ENCODE data around the gene ZIC4. TPM values are rescaled to one million over a fixed set of nuclear protein-coding genes. Genes with fewer than 3 reads are reported as not detected.

ZIC4 gene
- total and polyA plus RNA-seq, 9 of the 15 experiments (the other 6 are each of a cell fraction or from before 2014, with no cell fraction given) = not detected

DNA sequence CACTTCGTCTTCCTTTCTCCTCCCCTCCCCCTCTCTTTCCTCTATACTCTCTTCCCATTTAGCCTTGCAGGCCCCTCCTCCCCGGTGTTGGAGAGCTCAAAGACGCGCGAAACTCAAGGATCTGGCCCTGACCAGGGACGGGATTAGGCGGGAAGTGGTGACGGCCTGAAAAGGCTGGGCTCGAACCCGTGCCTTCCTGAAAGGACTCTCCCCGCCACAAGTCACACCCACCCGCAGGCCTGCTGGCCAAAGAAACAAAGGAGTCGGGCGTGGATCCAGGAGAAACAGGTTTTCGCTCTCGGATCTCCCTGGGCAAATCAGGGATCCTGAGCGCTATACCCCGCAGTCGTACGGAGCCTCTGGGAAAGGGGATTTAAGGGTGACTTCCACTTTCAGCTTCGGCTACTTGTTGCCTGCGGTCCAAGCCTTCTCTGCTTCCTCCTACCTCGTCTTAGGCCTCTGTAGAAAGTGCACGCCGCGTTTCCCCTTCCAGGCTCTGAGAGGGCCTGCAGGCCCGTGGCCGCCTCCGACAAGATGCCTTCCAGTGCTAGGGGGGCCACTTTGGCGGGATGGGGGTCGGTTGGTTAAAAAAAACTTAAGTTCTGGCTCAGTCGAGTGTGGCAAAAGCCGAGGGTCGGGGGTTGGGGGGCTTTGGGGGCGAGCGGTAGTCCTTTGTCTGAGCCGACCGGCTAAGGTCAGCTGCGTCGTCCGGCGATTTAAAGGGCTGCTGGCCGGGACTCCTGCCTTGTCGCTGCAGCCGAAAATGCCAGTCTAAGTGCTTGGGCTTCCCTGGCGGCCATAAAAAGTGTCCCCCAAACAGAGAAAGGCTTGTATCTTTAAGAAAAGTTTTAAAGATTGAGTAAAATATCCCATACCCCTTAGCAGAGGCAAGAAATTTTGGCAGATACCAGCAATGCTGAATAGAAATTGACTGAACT is 8.2 kb downstream of the ZIC4 start:
- Histone ChIP-seq H3K4me3 (no peak overlapping the region), H3K9me1 (ENCODE audit: control insufficient read depth, insufficient read depth, low read length) (no peaks in the 10 kb centered on the region), H3K27ac (ENCODE audit: extremely low read depth, low read depth, low read length) (no peak overlapping the region), H3K4me1 (replicated peaks in 1 of 2; ENCODE audit: control insufficient read depth in 2 of 2, insufficient read depth in 2 of 2, low read length in 2 of 2) (peaks cover 0 to 16% of the 10 kb centered on the region in 2 experiments; a peak in 2 of 5 replicates), H3K27me3 (ENCODE audit: control insufficient read depth in 2 of 2, insufficient read depth in 2 of 2, low read length in 2 of 2) (peaks cover 7 to 43% of the 10 kb centered on the region in 2 experiments; a peak in 4 of 5 replicates), H2AFZ (ENCODE audit: low read depth, low read length) (no peak overlapping the region), H4K20me1 (replicated peaks; ENCODE audit: control insufficient read depth, insufficient read depth, low read length) (no peaks in the 10 kb centered on the region), H3K36me3 (ENCODE audit: control insufficient read depth, insufficient read depth, low read length) (no peaks in the 10 kb centered on the region), H3K9me3 (replicated peaks; ENCODE audit: control insufficient read depth, insufficient read depth, low read depth, low read length) (no peaks in the 10 kb centered on the region), H3K4me2 (ENCODE audit: insufficient read depth, low read length) (no peak overlapping the region), H3K9ac (ENCODE audit: insufficient read depth in 1 of 2, low read depth in 2 of 2, low read length in 2 of 2) (no peak overlapping the region), H3K79me2 (ENCODE audit: control insufficient read depth, insufficient read depth, low read length) (no peaks in the 10 kb centered on the region)
- ChIA-PET CTCF (ENCODE audit: low intra/inter-chr PET ratio) (interaction anchor here (0.6 kb wide), 1 partner anchor 1463 kb away, joined by 5 read pairs; no protein-coding TSS in a partner anchor), POLR2A (no interaction called here)
- no TSS peak for BruUV-seq (replicated peaks)
- DNase-seq (ENCODE audit: extremely low read depth in 1 of 4, low spot score in 3 of 4) = no peak
- in situ Hi-C loops (cut with MboI) (loop anchor here (25.0 kb wide), 1 partner anchor 1539 kb away; no protein-coding TSS in a partner anchor), intact Hi-C loops (cut with micrococcal nuclease) (no loop called here)
- ATAC-seq = no peak
- 6% methylated on average over 33 of the region's 46 CpGs for WGBS (ENCODE audit: insufficient coverage, low coverage, missing lambda C conversion rate)
- TF ChIP-seq PBX2 (CRISPR knock-in tag; IDR thresholded peaks at IDR 0.05; ENCODE audit: low read depth) = no peak
- TF ChIP-seq PBX2 (tag; conservative IDR thresholded peaks at IDR 0.05; ENCODE audit: low read depth) = no peak
- no peak for TF ChIP-seq NCOA6 (IDR thresholded peaks at IDR 0.05)
- TF ChIP-seq XRCC3 (IDR thresholded peaks at IDR 0.05) = no peak
- TF ChIP-seq SAP30 (IDR thresholded peaks at IDR 0.05; ENCODE audit: borderline replicate concordance, insufficient read depth, low read depth, low read length, poor library complexity, severe bottlenecking) = no peak
- no peak for FAIRE-seq

Data from K562 (cell line).